Measurements from ENCODE around the gene HNRNPA1.

DNA sequence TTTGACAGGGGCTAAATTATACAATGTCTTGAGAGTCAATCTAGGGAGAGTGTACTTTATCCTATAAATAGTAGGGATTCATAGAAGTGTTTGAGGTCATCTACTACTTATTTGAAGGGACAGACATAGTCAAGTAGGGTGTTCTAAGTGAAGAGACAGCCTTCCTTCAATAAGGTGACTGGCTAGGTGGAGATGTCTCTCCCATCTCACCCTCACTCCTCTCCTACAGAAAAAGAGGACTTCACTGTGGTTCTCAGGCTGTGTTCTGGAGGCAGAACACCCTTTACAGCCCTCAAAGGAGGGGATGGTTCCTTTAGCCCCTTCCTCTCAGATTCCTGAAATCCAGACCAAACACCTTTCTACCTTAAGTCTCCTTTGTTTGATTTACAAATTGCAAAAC is 23.1 kb downstream of the HNRNPA1 start:
- TF ChIP-seq, protein P1, sequence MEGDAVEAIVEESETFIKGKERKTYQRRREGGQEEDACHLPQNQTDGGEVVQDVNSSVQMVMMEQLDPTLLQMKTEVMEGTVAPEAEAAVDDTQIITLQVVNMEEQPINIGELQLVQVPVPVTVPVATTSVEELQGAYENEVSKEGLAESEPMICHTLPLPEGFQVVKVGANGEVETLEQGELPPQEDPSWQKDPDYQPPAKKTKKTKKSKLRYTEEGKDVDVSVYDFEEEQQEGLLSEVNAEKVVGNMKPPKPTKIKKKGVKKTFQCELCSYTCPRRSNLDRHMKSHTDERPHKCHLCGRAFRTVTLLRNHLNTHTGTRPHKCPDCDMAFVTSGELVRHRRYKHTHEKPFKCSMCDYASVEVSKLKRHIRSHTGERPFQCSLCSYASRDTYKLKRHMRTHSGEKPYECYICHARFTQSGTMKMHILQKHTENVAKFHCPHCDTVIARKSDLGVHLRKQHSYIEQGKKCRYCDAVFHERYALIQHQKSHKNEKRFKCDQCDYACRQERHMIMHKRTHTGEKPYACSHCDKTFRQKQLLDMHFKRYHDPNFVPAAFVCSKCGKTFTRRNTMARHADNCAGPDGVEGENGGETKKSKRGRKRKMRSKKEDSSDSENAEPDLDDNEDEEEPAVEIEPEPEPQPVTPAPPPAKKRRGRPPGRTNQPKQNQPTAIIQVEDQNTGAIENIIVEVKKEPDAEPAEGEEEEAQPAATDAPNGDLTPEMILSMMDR (IDR thresholded peaks at IDR 0.05) = no peak
- TF ChIP-seq EZH2 (IDR thresholded peaks at IDR 0.05; ENCODE audit: borderline replicate concordance, insufficient read depth, low read depth, low read length, poor library complexity, severe bottlenecking) = no peak
